ENCODE results near the gene IFI16. TPM values are rescaled to one million over a fixed set of nuclear protein-coding genes. Genes with fewer than 3 reads are reported as not detected.
"Not testable (repeated sequence)": the region's sequence is repeated elsewhere in the genome, so short reads cannot be mapped to it uniquely, and the experiment has no call there.

IFI16 gene
- total and polyA plus RNA-seq, 4 donors, result 36.6 to 174 (median 110) TPM

- no peaks in the 10 kb centered on the region for H3K36me3 ChIP-seq (ENCODE audit: control insufficient read depth in 1 of 2, insufficient read depth in 2 of 2, low read length in 1 of 2)
- peak overlapping the region; percentile 64 to 76 for H3K4me3 ChIP-seq (ENCODE audit: low read length in 2 of 2)
- peak; percentile 15 for ATAC-seq (ENCODE audit: low FRiP score)
- no peaks in the 10 kb centered on the region for H3K27me3 ChIP-seq (ENCODE audit: control insufficient read depth in 1 of 2, insufficient read depth in 2 of 2, low read length in 1 of 2)
- 13 to 21% methylated on average over 6 of the region's 6 CpGs for WGBS, 2 donors
- intact Hi-C loops (cut with DNase I), result no loop called here
- no peak for DNase-seq
- H3K9me3 ChIP-seq (ENCODE audit: control insufficient read depth, low read length), result no peaks in the 10 kb centered on the region
- peak overlapping the region; percentile 74 to 82 for H3K27ac ChIP-seq (ENCODE audit: low read depth in 1 of 2, low read length in 2 of 2)
- H3K4me1 ChIP-seq (ENCODE audit: control insufficient read depth in 1 of 2, insufficient read depth in 2 of 2, low read length in 2 of 2), result no peaks in the 10 kb centered on the region
Measured at GRCh38 chr1:159000070-159000409, 9.7 kb upstream of the IFI16 start.

GRCh38 chr1:159000625-159001024 is 9.1 kb upstream of the IFI16 start:
- ATAC-seq (ENCODE audit: low FRiP score) (peak; percentile 87), DNase-seq (peak; percentile 90 to 91)
- Histone ChIP-seq H3K9me3 (ENCODE audit: control insufficient read depth, low read length) (no peaks in the 10 kb centered on the region), H3K4me3 (ENCODE audit: low read length in 2 of 2) (peak overlapping the region in 1 of 2 donors; percentile 64), H3K4me1 (ENCODE audit: control insufficient read depth in 1 of 2, insufficient read depth in 2 of 2, low read length in 2 of 2) (peaks cover 0 to 3% of the 10 kb centered on the region in 2 donors), H3K27me3 (ENCODE audit: control insufficient read depth in 1 of 2, insufficient read depth in 2 of 2, low read length in 1 of 2) (no peaks in the 10 kb centered on the region), H3K36me3 (ENCODE audit: control insufficient read depth in 1 of 2, insufficient read depth in 2 of 2, low read length in 1 of 2) (no peaks in the 10 kb centered on the region), H3K27ac (ENCODE audit: low read depth in 1 of 2, low read length in 2 of 2) (no peak overlapping the region)
- intact Hi-C loops (cut with DNase I), result no loop called here
- 9 to 11% methylated on average over 1 of the region's 1 CpG for WGBS, 2 donors

GRCh38 chr1:159005161-159005560 is 4.5 kb upstream of the IFI16 start:
- intact Hi-C loops (cut with DNase I), result no loop called here
- ATAC-seq (ENCODE audit: low FRiP score) (no peak), DNase-seq (no peak)
- no peak overlapping the region for H3K4me3 ChIP-seq (ENCODE audit: low read length in 2 of 2)
- H3K27me3 ChIP-seq (ENCODE audit: control insufficient read depth in 1 of 2, insufficient read depth in 2 of 2, low read length in 1 of 2), result no peaks in the 10 kb centered on the region
- no peak overlapping the region for H3K27ac ChIP-seq (ENCODE audit: low read depth in 1 of 2, low read length in 2 of 2)
- no peaks in the 10 kb centered on the region for H3K9me3 ChIP-seq (ENCODE audit: control insufficient read depth, low read length)
- no peaks in the 10 kb centered on the region for H3K36me3 ChIP-seq (ENCODE audit: control insufficient read depth in 1 of 2, insufficient read depth in 2 of 2, low read length in 1 of 2)
- H3K4me1 ChIP-seq (ENCODE audit: control insufficient read depth in 1 of 2, insufficient read depth in 2 of 2, low read length in 2 of 2), result peaks cover 0 to 3% of the 10 kb centered on the region in 2 donors

GRCh38 chr1:159005676-159006075 is 4.0 kb upstream of the IFI16 start:
- 32 to 40% methylated on average over 6 of the region's 6 CpGs for WGBS, 2 donors
- DNase-seq (no peak), ATAC-seq (ENCODE audit: low FRiP score) (no peak)
- intact Hi-C loops (cut with DNase I), result no loop called here
- no peaks in the 10 kb centered on the region for H3K36me3 ChIP-seq (ENCODE audit: control insufficient read depth in 1 of 2, insufficient read depth in 2 of 2, low read length in 1 of 2)
- no peak overlapping the region for H3K27ac ChIP-seq (ENCODE audit: low read depth in 1 of 2, low read length in 2 of 2)
- peaks cover 0 to 3% of the 10 kb centered on the region in 2 donors for H3K4me1 ChIP-seq (ENCODE audit: control insufficient read depth in 1 of 2, insufficient read depth in 2 of 2, low read length in 2 of 2)
- no peaks in the 10 kb centered on the region for H3K27me3 ChIP-seq (ENCODE audit: control insufficient read depth in 1 of 2, insufficient read depth in 2 of 2, low read length in 1 of 2)
- no peak overlapping the region for H3K4me3 ChIP-seq (ENCODE audit: low read length in 2 of 2)
- H3K9me3 ChIP-seq (ENCODE audit: control insufficient read depth, low read length), result no peaks in the 10 kb centered on the region

- H3K4me1 ChIP-seq (ENCODE audit: control insufficient read depth in 1 of 2, insufficient read depth in 2 of 2, low read length in 2 of 2); H3K27me3 ChIP-seq (ENCODE audit: control insufficient read depth in 1 of 2, insufficient read depth in 2 of 2, low read length in 1 of 2); DNase-seq; H3K4me3 ChIP-seq (ENCODE audit: low read length in 2 of 2); H3K9me3 ChIP-seq (ENCODE audit: control insufficient read depth, low read length); ATAC-seq (ENCODE audit: low FRiP score); H3K36me3 ChIP-seq (ENCODE audit: control insufficient read depth in 1 of 2, insufficient read depth in 2 of 2, low read length in 1 of 2); H3K27ac ChIP-seq (ENCODE audit: low read depth in 1 of 2, low read length in 2 of 2); intact Hi-C loops (cut with DNase I): not testable (repeated sequence)
- 52 to 58% methylated on average over 11 of the region's 11 CpGs for WGBS, 2 donors
Measured at GRCh38 chr1:159006210-159006807, 3.4 kb upstream of the IFI16 start.

- H3K27ac ChIP-seq (ENCODE audit: low read depth in 1 of 2, low read length in 2 of 2), result no peak overlapping the region
- H3K36me3 ChIP-seq (ENCODE audit: control insufficient read depth in 1 of 2, insufficient read depth in 2 of 2, low read length in 1 of 2), result no peaks in the 10 kb centered on the region
- ATAC-seq (ENCODE audit: low FRiP score) (no peak), DNase-seq (no peak)
- no peaks in the 10 kb centered on the region for H3K9me3 ChIP-seq (ENCODE audit: control insufficient read depth, low read length)
- H3K27me3 ChIP-seq (ENCODE audit: control insufficient read depth in 1 of 2, insufficient read depth in 2 of 2, low read length in 1 of 2), result no peaks in the 10 kb centered on the region
- H3K4me3 ChIP-seq (ENCODE audit: low read length in 2 of 2), result no peak overlapping the region
- intact Hi-C loops (cut with DNase I), result no loop called here
- H3K4me1 ChIP-seq (ENCODE audit: control insufficient read depth in 1 of 2, insufficient read depth in 2 of 2, low read length in 2 of 2), result peaks cover 0 to 3% of the 10 kb centered on the region in 2 donors
Measured at GRCh38 chr1:159007726-159008125, 2.0 kb upstream of the IFI16 start.

GRCh38 chr1:159008744-159009188 is 941 bp upstream of the IFI16 start:
- DNase-seq, result no peak
- intact Hi-C loops (cut with DNase I), result no loop called here
- H3K36me3 ChIP-seq (ENCODE audit: control insufficient read depth in 1 of 2, insufficient read depth in 2 of 2, low read length in 1 of 2), result no peaks in the 10 kb centered on the region
- peak; percentile 1 for ATAC-seq (ENCODE audit: low FRiP score)
- H3K27me3 ChIP-seq (ENCODE audit: control insufficient read depth in 1 of 2, insufficient read depth in 2 of 2, low read length in 1 of 2), result no peaks in the 10 kb centered on the region
- peaks cover 0 to 3% of the 10 kb centered on the region in 2 donors for H3K4me1 ChIP-seq (ENCODE audit: control insufficient read depth in 1 of 2, insufficient read depth in 2 of 2, low read length in 2 of 2)
- H3K27ac ChIP-seq (ENCODE audit: low read depth in 1 of 2, low read length in 2 of 2), result no peak overlapping the region
- no peak overlapping the region for H3K4me3 ChIP-seq (ENCODE audit: low read length in 2 of 2)
- no peaks in the 10 kb centered on the region for H3K9me3 ChIP-seq (ENCODE audit: control insufficient read depth, low read length)
- 81 to 85% methylated on average over 4 of the region's 4 CpGs for WGBS, 2 donors

- Histone ChIP-seq H3K4me3 (ENCODE audit: low read length in 2 of 2) (peak overlapping the region in 1 of 2 donors; percentile 97), H3K27ac (ENCODE audit: low read depth in 1 of 2, low read length in 2 of 2) (no peak overlapping the region), H3K4me1 (ENCODE audit: control insufficient read depth in 1 of 2, insufficient read depth in 2 of 2, low read length in 2 of 2) (peaks cover 0 to 3% of the 10 kb centered on the region in 2 donors), H3K27me3 (ENCODE audit: control insufficient read depth in 1 of 2, insufficient read depth in 2 of 2, low read length in 1 of 2) (no peaks in the 10 kb centered on the region), H3K36me3 (ENCODE audit: control insufficient read depth in 1 of 2, insufficient read depth in 2 of 2, low read length in 1 of 2) (no peaks in the 10 kb centered on the region), H3K9me3 (ENCODE audit: control insufficient read depth, low read length) (no peaks in the 10 kb centered on the region)
- WGBS, 2 donors, result 58 to 60% methylated on average over 2 of the region's 2 CpGs
- peak; percentile 3 for ATAC-seq (ENCODE audit: low FRiP score)
- intact Hi-C loops (cut with DNase I), result no loop called here
- no peak for DNase-seq
Measured at GRCh38 chr1:159009287-159009686, 420 bp upstream of the IFI16 start.

GRCh38 chr1:159010391-159010790 is 684 bp downstream of the IFI16 start:
- Histone ChIP-seq H3K27ac (ENCODE audit: low read depth in 1 of 2, low read length in 2 of 2) (peak overlapping the region in 1 of 2 donors; percentile 67), H3K36me3 (ENCODE audit: control insufficient read depth in 1 of 2, insufficient read depth in 2 of 2, low read length in 1 of 2) (no peaks in the 10 kb centered on the region), H3K9me3 (ENCODE audit: control insufficient read depth, low read length) (no peaks in the 10 kb centered on the region), H3K27me3 (ENCODE audit: control insufficient read depth in 1 of 2, insufficient read depth in 2 of 2, low read length in 1 of 2) (no peaks in the 10 kb centered on the region), H3K4me3 (ENCODE audit: low read length in 2 of 2) (peak overlapping the region; percentile 54 to 97), H3K4me1 (ENCODE audit: control insufficient read depth in 1 of 2, insufficient read depth in 2 of 2, low read length in 2 of 2) (peaks cover 0 to 2% of the 10 kb centered on the region in 2 donors)
- no peak for ATAC-seq (ENCODE audit: low FRiP score)
- 31 to 37% methylated on average over 5 of the region's 5 CpGs for WGBS, 2 donors
- DNase-seq, result no peak
- intact Hi-C loops (cut with DNase I), result loop anchor here in 1 of 2 donors (10.0 kb wide), 1 partner anchor 1046 kb away; no protein-coding TSS in a partner anchor

Measured in aorta (tissue), 5 donors.